ENCODE results near the gene TMSB4X. TPM values are rescaled to one million over a fixed set of nuclear protein-coding genes. Genes with fewer than 3 reads are reported as not detected.

Gene TMSB4X
- polyA plus RNA-seq, 1 of the 3 experiments (the other 2 are of a cell fraction): 4,830 TPM

- 84% methylated on average over 2 of the region's 2 CpGs for WGBS (ENCODE audit: low lambda C conversion rate)
- Histone ChIP-seq H3K79me2 (ENCODE audit: insufficient read depth) (no peaks in the 10 kb centered on the region), H3K27me3 (ENCODE audit: insufficient read depth) (no peaks in the 10 kb centered on the region), H3K9ac (no peak overlapping the region), H3K4me2 (no peak overlapping the region), H3K9me3 (no peaks in the 10 kb centered on the region), H3K36me3 (replicated peaks in 1 of 2; ENCODE audit: control insufficient read depth in 1 of 2, insufficient read depth in 2 of 2, low read length in 1 of 2) (no peaks in the 10 kb centered on the region), H3K4me1 (ENCODE audit: control insufficient read depth in 1 of 2, insufficient read depth in 2 of 2, low read depth in 1 of 2, low read length in 1 of 2) (peaks cover 12 to 33% of the 10 kb centered on the region in 2 experiments; a peak in 3 of 4 replicates), H3K27ac (ENCODE audit: low read depth in 2 of 2, low read length in 1 of 2) (peak overlapping the region in 1 of 2 experiments; percentile 85; a peak in 2 of 4 replicates), H2AFZ (ENCODE audit: low read depth) (no peak overlapping the region), H4K20me1 (ENCODE audit: insufficient read depth) (no peaks in the 10 kb centered on the region), H3K9me2 (no peaks in the 10 kb centered on the region), H3F3A (replicated peaks; ENCODE audit: insufficient read depth) (peaks cover 5% of the 10 kb centered on the region), H3K4me3 (ENCODE audit: low read depth in 2 of 2, low read length in 1 of 2) (no peak overlapping the region)
- ChIA-PET CTCF (interaction anchor here (0.8 to 5.7 kb wide), 4 partner anchors 25 to 697 kb away, joined by 3 to 124 read pairs (median 3); no protein-coding TSS in a partner anchor), POLR2A (no interaction called here)
- DNase-seq: no peak
- no peak for TF ChIP-seq USF2 (IDR thresholded peaks at IDR 0.05; ENCODE audit: borderline replicate concordance, low read depth, low read length)
Observed at GRCh38 chrX:12948495-12948894, 26.4 kb upstream of the TMSB4X start.

- no peaks in the 10 kb centered on the region for H4K20me1 ChIP-seq (ENCODE audit: insufficient read depth)
- H3K79me2 ChIP-seq (ENCODE audit: insufficient read depth): no peaks in the 10 kb centered on the region
- H3K4me2 ChIP-seq: peak overlapping the region; percentile 49
- ChIA-PET CTCF (interaction anchor here (0.7 to 5.7 kb wide), 3 partner anchors 541 to 696 kb away, joined by 3 to 124 read pairs (median 5); no protein-coding TSS in a partner anchor), POLR2A (no interaction called here)
- H2AFZ ChIP-seq (ENCODE audit: low read depth): peak overlapping the region; percentile 74
- DNase-seq: no peak
- peak; percentile 35; the same call in 1 of the 2 replicates for TF ChIP-seq NFIC (IDR thresholded peaks at IDR 0.05; ENCODE audit: borderline replicate concordance)
- TF ChIP-seq FOSL2 (IDR thresholded peaks at IDR 0.05; ENCODE audit: borderline replicate concordance, low read depth): no peak
- TF ChIP-seq EP300 (IDR thresholded peaks at IDR 0.05; ENCODE audit: borderline replicate concordance in 1 of 2, low read depth in 1 of 2, low read length in 1 of 2): peak in 1 of 2 experiments; percentile 56; a peak in 1 of 4 replicates
- TF ChIP-seq TEAD4 (IDR thresholded peaks at IDR 0.05; ENCODE audit: borderline replicate concordance, insufficient read depth): 0 out of 2 replicates have a peak, but pooled peaks have one; percentile 32
- 0 out of 2 replicates have a peak, but pooled peaks have one; percentile 10 for TF ChIP-seq CTCF (IDR thresholded peaks at IDR 0.05)
- TF ChIP-seq MXI1 (IDR thresholded peaks at IDR 0.05; ENCODE audit: low read depth, low read length): no peak
- peak; percentile 77 for TF ChIP-seq TCF12 (IDR thresholded peaks at IDR 0.05)
- TF ChIP-seq POLR2AphosphoS5 (IDR thresholded peaks at IDR 0.05; ENCODE audit: low read depth, low read length): peak; percentile 37; the same call in 1 of the 2 replicates
- no peak for TF ChIP-seq SMC3 (IDR thresholded peaks at IDR 0.05; ENCODE audit: low read depth, low read length)
- TF ChIP-seq FOXJ3 (CRISPR knock-in tag; IDR thresholded peaks at IDR 0.05): no peak
- peak; percentile 83 for TF ChIP-seq YY1 (IDR thresholded peaks at IDR 0.05; ENCODE audit: low read depth)
- TF ChIP-seq GATA2 (CRISPR knock-in tag; IDR thresholded peaks at IDR 0.05): 0 out of 2 replicates have a peak, but pooled peaks have one; percentile 13
- 0 out of 2 replicates have a peak, but pooled peaks have one; percentile 10 for TF ChIP-seq RAD21 (IDR thresholded peaks at IDR 0.05; ENCODE audit: low read length)
- peak; percentile 14; the same call in 1 of the 2 replicates for TF ChIP-seq PBX3 (IDR thresholded peaks at IDR 0.05)
- no peaks in the 10 kb centered on the region for H3K36me3 ChIP-seq (replicated peaks in 1 of 2; ENCODE audit: control insufficient read depth in 1 of 2, insufficient read depth in 2 of 2, low read length in 1 of 2)
- H3K4me1 ChIP-seq (ENCODE audit: control insufficient read depth in 1 of 2, insufficient read depth in 2 of 2, low read depth in 1 of 2, low read length in 1 of 2): peaks cover 12 to 33% of the 10 kb centered on the region in 2 experiments; a peak in 3 of 4 replicates
- WGBS (ENCODE audit: low lambda C conversion rate): 25% methylated on average over 4 of the region's 5 CpGs
- H3K9ac ChIP-seq: peak overlapping the region; percentile 36; the same call in 1 of the 2 replicates
- peaks cover 5% of the 10 kb centered on the region for H3F3A ChIP-seq (replicated peaks; ENCODE audit: insufficient read depth)
- H3K4me3 ChIP-seq (ENCODE audit: low read depth in 2 of 2, low read length in 1 of 2): no peak overlapping the region
- peak overlapping the region; percentile 67 to 85 for H3K27ac ChIP-seq (ENCODE audit: low read depth in 2 of 2, low read length in 1 of 2)
- H3K9me3 ChIP-seq: no peaks in the 10 kb centered on the region
- no peaks in the 10 kb centered on the region for H3K9me2 ChIP-seq
- no peaks in the 10 kb centered on the region for H3K27me3 ChIP-seq (ENCODE audit: insufficient read depth)
Observed at GRCh38 chrX:12949205-12949926, 25.5 kb upstream of the TMSB4X start.
